ENCODE results near the gene OASL. TPM values are rescaled to one million over a fixed set of nuclear protein-coding genes. Genes with fewer than 3 reads are reported as not detected.

OASL gene
- polyA plus RNA-seq = 0.31 TPM
- long read RNA-seq, donor 1 = 0 reads
- long read RNA-seq, donor 2 = 0 reads
- long read RNA-seq, donor 3 = 0 reads
- long read RNA-seq, donor 4 = 0 reads
- long read RNA-seq, donor 5, partial matches to known transcripts = 0 of 1 reads
- long read RNA-seq, donor 5, other reads (novel, unspliced or antisense) = 0 of 1 reads
- long read RNA-seq, donor 6 = 0 reads
- long read RNA-seq, donor 7 = 0 reads
- long read RNA-seq, donor 8 = 0 reads
- long read RNA-seq, donor 9, partial matches to known transcripts = 0 of 1 reads
- long read RNA-seq, donor 9, other reads (novel, unspliced or antisense) = 0 of 1 reads
- long read RNA-seq, donor 10 = 0 reads
- long read RNA-seq, donor 11 = 0 reads

- WGBS (ENCODE audit: insufficient coverage, low lambda C conversion rate) = 8% methylated on average over 2 of the region's 13 CpGs
- no peaks in the 10 kb centered on the region for H3K36me3 ChIP-seq (ENCODE audit: control insufficient read depth, insufficient read depth, low read length)
- peaks cover 3% of the 10 kb centered on the region for H3K27me3 ChIP-seq (ENCODE audit: control insufficient read depth, insufficient read depth, low read length)
- peak; percentile 23 to 83 for DNase-seq
- no peaks in the 10 kb centered on the region for H3K9me3 ChIP-seq (ENCODE audit: control insufficient read depth, low read depth, low read length)
- H3K4me1 ChIP-seq (ENCODE audit: control insufficient read depth, insufficient read depth, low read length) = peaks cover 9% of the 10 kb centered on the region
- peak within 1 kb of the TSS; percentile 53 for H3K4me3 ChIP-seq (ENCODE audit: low read length)
- peak within 1 kb of the TSS; percentile 24 for H3K27ac ChIP-seq (ENCODE audit: low read length)
Measured at GRCh38 chr12:121038861-121039668, at the start of gene OASL. OASL (minus strand) TSS chr12:121039246; CDS start chr12:121038971, 275 bp downstream.

GRCh38 chr12:121088195-121088585 is 49.1 kb upstream of the OASL start:
- no CpG with 5 or more reads among the region's 6 CpGs for WGBS (ENCODE audit: insufficient coverage, low lambda C conversion rate)

GRCh38 chr12:121087467-121088194 is 48.6 kb upstream of the OASL start:
- no peaks in the 10 kb centered on the region for H3K36me3 ChIP-seq (ENCODE audit: control insufficient read depth, insufficient read depth, low read length)
- 95% methylated on average over 3 of the region's 11 CpGs for WGBS (ENCODE audit: insufficient coverage, low lambda C conversion rate)
- no peak overlapping the region for H3K4me3 ChIP-seq (ENCODE audit: low read length)
- H3K27ac ChIP-seq (ENCODE audit: low read length) = no peak overlapping the region
- H3K27me3 ChIP-seq (ENCODE audit: control insufficient read depth, insufficient read depth, low read length) = peaks cover 5% of the 10 kb centered on the region
- H3K9me3 ChIP-seq (ENCODE audit: control insufficient read depth, low read depth, low read length) = no peaks in the 10 kb centered on the region
- H3K4me1 ChIP-seq (ENCODE audit: control insufficient read depth, insufficient read depth, low read length) = no peaks in the 10 kb centered on the region
- no peak for DNase-seq

More at GRCh38 chr12:121088195-121088585, 49.1 kb upstream of the OASL start:
- no peak for DNase-seq
- Histone ChIP-seq H3K9me3 (ENCODE audit: control insufficient read depth, low read depth, low read length) (no peaks in the 10 kb centered on the region), H3K27me3 (ENCODE audit: control insufficient read depth, insufficient read depth, low read length) (peaks cover 5% of the 10 kb centered on the region), H3K4me3 (ENCODE audit: low read length) (no peak overlapping the region), H3K27ac (ENCODE audit: low read length) (no peak overlapping the region), H3K36me3 (ENCODE audit: control insufficient read depth, insufficient read depth, low read length) (no peaks in the 10 kb centered on the region), H3K4me1 (ENCODE audit: control insufficient read depth, insufficient read depth, low read length) (no peaks in the 10 kb centered on the region)

- no peak overlapping the region for H3K27ac ChIP-seq (ENCODE audit: low read length)
- no peaks in the 10 kb centered on the region for H3K9me3 ChIP-seq (ENCODE audit: control insufficient read depth, low read depth, low read length)
- peaks cover 4% of the 10 kb centered on the region for H3K27me3 ChIP-seq (ENCODE audit: control insufficient read depth, insufficient read depth, low read length)
- H3K4me1 ChIP-seq (ENCODE audit: control insufficient read depth, insufficient read depth, low read length) = no peaks in the 10 kb centered on the region
- H3K36me3 ChIP-seq (ENCODE audit: control insufficient read depth, insufficient read depth, low read length) = no peaks in the 10 kb centered on the region
- no peak overlapping the region for H3K4me3 ChIP-seq (ENCODE audit: low read length)
- no peak for DNase-seq
- no CpG with 5 or more reads among the region's 8 CpGs for WGBS (ENCODE audit: insufficient coverage, low lambda C conversion rate)
Measured at GRCh38 chr12:121086781-121087295, 47.8 kb upstream of the OASL start.

- Histone ChIP-seq H3K4me3 (ENCODE audit: low read length) (no peak overlapping the region), H3K27ac (ENCODE audit: low read length) (no peak overlapping the region), H3K36me3 (ENCODE audit: control insufficient read depth, insufficient read depth, low read length) (no peaks in the 10 kb centered on the region), H3K9me3 (ENCODE audit: control insufficient read depth, low read depth, low read length) (no peaks in the 10 kb centered on the region), H3K27me3 (ENCODE audit: control insufficient read depth, insufficient read depth, low read length) (no peaks in the 10 kb centered on the region), H3K4me1 (ENCODE audit: control insufficient read depth, insufficient read depth, low read length) (no peaks in the 10 kb centered on the region)
- no peak for DNase-seq
- WGBS (ENCODE audit: insufficient coverage, low lambda C conversion rate) = no CpG with 5 or more reads among the region's 17 CpGs
Measured at GRCh38 chr12:121085506-121086353, 46.7 kb upstream of the OASL start.

GRCh38 chr12:121085069-121085468 is 46.0 kb upstream of the OASL start:
- no peaks in the 10 kb centered on the region for H3K27me3 ChIP-seq (ENCODE audit: control insufficient read depth, insufficient read depth, low read length)
- no peaks in the 10 kb centered on the region for H3K36me3 ChIP-seq (ENCODE audit: control insufficient read depth, insufficient read depth, low read length)
- WGBS (ENCODE audit: insufficient coverage, low lambda C conversion rate) = no CpG with 5 or more reads among the region's 4 CpGs
- H3K9me3 ChIP-seq (ENCODE audit: control insufficient read depth, low read depth, low read length) = no peaks in the 10 kb centered on the region
- H3K4me3 ChIP-seq (ENCODE audit: low read length) = no peak overlapping the region
- no peaks in the 10 kb centered on the region for H3K4me1 ChIP-seq (ENCODE audit: control insufficient read depth, insufficient read depth, low read length)
- DNase-seq = no peak
- H3K27ac ChIP-seq (ENCODE audit: low read length) = no peak overlapping the region

- Histone ChIP-seq H3K4me1 (ENCODE audit: control insufficient read depth, insufficient read depth, low read length) (no peaks in the 10 kb centered on the region), H3K4me3 (ENCODE audit: low read length) (no peak overlapping the region), H3K27me3 (ENCODE audit: control insufficient read depth, insufficient read depth, low read length) (no peaks in the 10 kb centered on the region), H3K27ac (ENCODE audit: low read length) (no peak overlapping the region), H3K9me3 (ENCODE audit: control insufficient read depth, low read depth, low read length) (no peaks in the 10 kb centered on the region), H3K36me3 (ENCODE audit: control insufficient read depth, insufficient read depth, low read length) (no peaks in the 10 kb centered on the region)
- WGBS (ENCODE audit: insufficient coverage, low lambda C conversion rate) = no CpG with 5 or more reads among the region's 3 CpGs
- DNase-seq = no peak
Measured at GRCh38 chr12:121084229-121084628, 45.2 kb upstream of the OASL start.

GRCh38 chr12:121080909-121081308 is 41.9 kb upstream of the OASL start:
- Histone ChIP-seq H3K4me3 (ENCODE audit: low read length) (no peak overlapping the region), H3K4me1 (ENCODE audit: control insufficient read depth, insufficient read depth, low read length) (no peaks in the 10 kb centered on the region), H3K27me3 (ENCODE audit: control insufficient read depth, insufficient read depth, low read length) (no peaks in the 10 kb centered on the region), H3K36me3 (ENCODE audit: control insufficient read depth, insufficient read depth, low read length) (no peaks in the 10 kb centered on the region), H3K27ac (ENCODE audit: low read length) (no peak overlapping the region), H3K9me3 (ENCODE audit: control insufficient read depth, low read depth, low read length) (peaks cover 2% of the 10 kb centered on the region)
- 100% methylated on average over 2 of the region's 2 CpGs for WGBS (ENCODE audit: insufficient coverage, low lambda C conversion rate)
- no peak for DNase-seq

- H3K27me3 ChIP-seq (ENCODE audit: control insufficient read depth, insufficient read depth, low read length) = no peaks in the 10 kb centered on the region
- H3K27ac ChIP-seq (ENCODE audit: low read length) = no peak overlapping the region
- no peak overlapping the region for H3K4me3 ChIP-seq (ENCODE audit: low read length)
- WGBS (ENCODE audit: insufficient coverage, low lambda C conversion rate) = no CpG with 5 or more reads among the region's 13 CpGs
- H3K36me3 ChIP-seq (ENCODE audit: control insufficient read depth, insufficient read depth, low read length) = no peaks in the 10 kb centered on the region
- H3K4me1 ChIP-seq (ENCODE audit: control insufficient read depth, insufficient read depth, low read length) = no peaks in the 10 kb centered on the region
- H3K9me3 ChIP-seq (ENCODE audit: control insufficient read depth, low read depth, low read length) = peaks cover 8% of the 10 kb centered on the region
- DNase-seq = no peak
Measured at GRCh38 chr12:121079736-121080272, 40.8 kb upstream of the OASL start.
